HAP-1 (cell line): ENCODE measurements around the gene UCP2.
"Not testable (repeated sequence)": the region's sequence is repeated elsewhere in the genome, so short reads cannot be mapped to it uniquely, and the experiment has no call there.

ENCODE experiments used
- DNase-seq, 2 experiments: peaks; one replicate each; pipeline ENCODE4 v3.0.0-alpha.2; 2016 to 2020; ENCODE audit warnings: low spot score in 2 of 2
- H3K27me3 ChIP-seq: fragments of 250-450 bp; sonication (Bioruptor Pico); 2 replicates; pipeline ENCODE4 v1.5.1; 2020; ENCODE audit warnings: low read depth, mild to moderate bottlenecking, moderate library complexity
- H3K36me3 ChIP-seq: fragments of 250-450 bp; sonication (Bioruptor Pico); replicated peaks from 2 replicates; pipeline ENCODE4 v1.5.1; 2020; ENCODE audit warnings: mild to moderate bottlenecking
- H3K4me1 ChIP-seq: fragments of 250-450 bp; sonication (Bioruptor Pico); 2 replicates; pipeline ENCODE4 v1.5.1; 2020; ENCODE audit warnings: mild to moderate bottlenecking
- H3K4me3 ChIP-seq: fragments of 250-450 bp; sonication (Bioruptor Pico); 2 replicates; pipeline ENCODE4 v1.5.1; 2020; ENCODE audit warnings: mild to moderate bottlenecking, moderate library complexity
- H3K9me3 ChIP-seq: fragments of 250-450 bp; sonication (Bioruptor Pico); 2 replicates; pipeline ENCODE4 v1.5.1; 2020; ENCODE audit warnings: mild to moderate bottlenecking, moderate library complexity
- in situ Hi-C: fragments of 300-500 bp; cut with MboI; formaldehyde crosslinking; loops from 3 replicates; pipeline ENCODE4 v1.14.3; 2020; ENCODE audit warnings: low sequenced_read_pairs, inconsistent platforms, mixed read lengths

UCP2 gene

DNA sequence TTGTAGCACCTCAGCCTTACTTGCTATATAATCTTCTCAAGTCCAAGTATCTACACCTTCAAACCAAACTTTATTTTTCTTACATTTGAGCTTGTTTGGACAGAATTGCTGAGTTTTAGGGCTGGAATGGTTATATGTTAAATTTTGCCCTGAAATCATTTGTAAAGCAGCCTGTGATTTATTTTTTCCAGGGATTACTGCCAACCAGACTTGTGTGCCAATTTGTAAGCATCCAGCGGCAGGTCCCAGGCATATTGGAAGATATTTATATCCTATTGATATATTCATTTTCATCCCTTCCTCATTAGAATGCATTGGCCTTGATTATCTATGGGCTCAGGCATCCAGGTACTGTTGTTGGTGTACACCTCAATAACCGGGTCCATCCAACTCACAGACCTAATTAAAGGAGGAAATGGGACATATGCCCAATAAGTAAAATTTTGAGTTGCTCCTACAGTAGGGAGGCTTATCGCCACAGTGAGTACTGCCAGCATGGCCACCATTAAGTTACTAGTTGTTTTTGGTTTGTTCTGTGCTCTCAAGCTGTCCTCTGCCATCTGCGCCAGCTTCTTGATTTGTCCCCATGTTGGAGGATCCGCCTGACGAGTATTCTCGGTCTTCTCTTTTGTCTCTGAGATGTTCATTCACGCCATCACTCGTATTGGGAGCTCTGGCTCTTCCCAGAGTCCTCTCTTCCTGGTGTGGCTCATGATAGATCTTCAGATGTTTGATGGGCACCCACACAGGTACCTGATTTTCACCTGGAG lies 41.7 kb downstream of the UCP2 start:
- no peaks in the 10 kb centered on the region for H3K4me1 ChIP-seq
- H3K36me3 ChIP-seq: no peaks in the 10 kb centered on the region; the same call in 1 of the 2 replicates
- H3K27me3 ChIP-seq: no peaks in the 10 kb centered on the region
- H3K4me3 ChIP-seq: no peak overlapping the region
- in situ Hi-C loops: no loop called here
- no peak for DNase-seq
- H3K9me3 ChIP-seq: 0 out of 2 replicates have a peak, but pooled peaks cover 3% of the 10 kb centered on the region

- in situ Hi-C loops: no loop called here
- Histone ChIP-seq H3K27me3 (no peaks in the 10 kb centered on the region), H3K4me3 (no peak overlapping the region), H3K4me1 (no peaks in the 10 kb centered on the region), H3K9me3 (0 out of 2 replicates have a peak, but pooled peaks cover 3% of the 10 kb centered on the region), H3K36me3 (no peaks in the 10 kb centered on the region; the same call in 1 of the 2 replicates)
- DNase-seq: no peak
Measured at GRCh38 chr11:73939096-73939495, 43.5 kb downstream of the UCP2 start.

DNA sequence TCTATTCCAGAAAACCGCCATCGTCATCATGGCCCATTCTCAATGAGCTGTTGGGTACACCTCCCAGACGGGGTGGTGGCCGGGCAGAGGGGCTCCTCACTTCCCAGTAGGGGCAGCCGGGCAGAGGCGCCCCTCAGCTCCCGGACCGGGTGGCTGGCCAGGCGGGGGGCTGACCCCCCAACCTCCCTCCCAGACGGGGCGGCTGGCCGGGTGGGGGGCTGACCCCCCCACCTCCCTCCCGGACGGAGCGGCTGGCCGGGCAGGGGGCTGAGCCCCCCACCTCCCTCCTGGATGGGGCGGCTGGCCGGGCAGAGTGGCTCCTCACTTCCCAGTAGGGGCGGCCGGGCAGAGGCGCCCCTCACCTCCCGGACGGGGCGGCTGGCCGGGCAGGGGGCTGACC lies 46.6 kb downstream of the UCP2 start:
- H3K36me3 ChIP-seq, H3K27me3 ChIP-seq, H3K4me1 ChIP-seq, H3K4me3 ChIP-seq, H3K9me3 ChIP-seq, DNase-seq, in situ Hi-C loops: not testable (repeated sequence)

DNA sequence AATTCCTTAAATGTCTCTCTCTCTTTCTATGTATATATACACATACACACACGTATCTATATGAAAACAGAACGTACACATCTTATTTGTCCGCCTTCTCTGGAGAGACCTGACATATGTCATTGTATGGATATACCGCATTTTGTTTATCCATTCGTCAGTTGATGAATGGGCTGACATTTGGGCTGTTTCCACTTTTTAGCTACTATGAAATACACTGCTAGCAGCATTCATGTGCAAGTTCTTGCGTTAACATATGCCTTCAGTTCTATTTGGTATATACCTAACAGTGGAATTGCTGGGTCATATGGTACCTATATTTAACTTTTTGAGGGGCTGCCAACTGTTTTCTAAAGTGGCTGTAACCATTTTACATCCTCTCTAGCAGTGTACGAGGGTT lies 49.9 kb downstream of the UCP2 start:
- Histone ChIP-seq H3K36me3 (peaks cover 14% of the 10 kb centered on the region), H3K9me3 (0 out of 2 replicates have a peak, but pooled peaks cover under 1% of the 10 kb centered on the region), H3K4me3 (no peak overlapping the region), H3K4me1 (no peaks in the 10 kb centered on the region), H3K27me3 (no peaks in the 10 kb centered on the region)
- in situ Hi-C loops: no loop called here
- DNase-seq: no peak

DNA sequence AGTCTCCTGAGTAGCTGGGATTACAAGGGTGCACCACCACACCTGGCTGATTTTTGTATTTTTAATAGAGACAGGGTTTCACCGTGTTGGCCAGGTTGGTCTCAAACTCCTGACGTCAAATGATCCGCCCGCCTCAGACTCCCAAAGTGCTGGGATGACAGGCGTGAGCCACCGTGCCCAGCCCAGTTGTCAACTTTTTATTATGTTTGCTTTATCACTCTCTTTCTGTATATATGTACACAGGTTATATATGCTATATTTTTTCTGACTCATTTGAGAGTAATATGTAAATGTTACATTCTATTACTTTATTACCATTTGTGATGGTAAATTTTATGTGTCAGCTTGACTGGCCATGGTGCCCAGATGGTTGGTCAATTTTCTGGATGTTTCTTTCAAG lies 50.7 kb downstream of the UCP2 start:
- no peaks in the 10 kb centered on the region for H3K4me1 ChIP-seq
- no peak for DNase-seq
- no peaks in the 10 kb centered on the region for H3K27me3 ChIP-seq
- H3K36me3 ChIP-seq: peaks cover 21% of the 10 kb centered on the region
- H3K4me3 ChIP-seq: no peak overlapping the region
- no peaks in the 10 kb centered on the region for H3K9me3 ChIP-seq
- in situ Hi-C loops: no loop called here

DNA sequence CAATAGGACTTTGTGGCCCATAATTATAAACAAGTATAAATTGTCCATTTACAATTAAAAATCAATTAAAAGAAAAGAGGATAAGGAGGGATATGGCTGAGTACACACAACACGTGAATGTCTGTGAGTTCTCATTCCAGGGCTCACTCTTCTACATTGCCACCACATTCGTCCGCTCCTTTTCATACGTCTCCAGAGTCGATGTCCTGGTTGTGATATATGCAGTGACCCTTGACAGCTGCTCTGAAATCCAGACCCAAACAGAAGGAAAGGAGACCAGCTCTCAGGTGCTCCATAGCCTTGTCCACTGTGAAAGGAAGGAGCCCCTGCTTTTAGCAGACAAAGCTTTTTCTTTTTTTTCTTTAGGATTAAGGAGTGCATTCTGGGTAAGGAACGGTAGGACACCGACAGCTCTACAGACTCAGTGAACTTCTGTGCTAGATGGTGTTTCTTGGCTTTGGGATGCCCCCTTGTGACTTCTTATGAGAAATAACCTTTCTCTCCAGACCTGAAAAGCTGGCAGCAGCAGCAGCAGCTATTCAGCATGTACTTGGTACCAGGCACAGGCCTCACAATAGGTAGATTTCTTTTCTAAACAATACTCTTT lies 51.5 kb downstream of the UCP2 start:
- Histone ChIP-seq H3K4me3 (no peak overlapping the region), H3K36me3 (peaks cover 25% of the 10 kb centered on the region), H3K4me1 (no peaks in the 10 kb centered on the region), H3K27me3 (no peaks in the 10 kb centered on the region), H3K9me3 (no peaks in the 10 kb centered on the region)
- peak; percentile 70 to 86 for DNase-seq
- in situ Hi-C loops: no loop called here

DNA sequence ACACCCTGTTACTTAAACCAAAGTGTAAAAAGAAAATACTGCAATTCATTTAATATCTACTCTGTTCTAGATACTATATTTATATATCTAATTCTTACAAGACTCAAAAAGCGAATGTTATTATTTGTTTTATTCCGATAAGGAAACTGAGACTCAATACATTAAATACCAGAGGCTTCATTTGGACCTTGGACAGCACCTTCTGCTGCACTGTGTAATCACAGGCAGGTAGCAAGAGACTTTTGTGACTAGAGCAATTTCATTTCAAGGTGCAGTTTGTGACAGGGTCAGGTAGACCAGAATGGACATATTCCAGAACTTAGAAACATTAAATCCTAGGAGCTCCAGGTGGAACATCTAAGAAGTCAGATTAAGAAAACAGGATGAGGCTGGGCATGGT lies 53.3 kb downstream of the UCP2 start:
- in situ Hi-C loops: no loop called here
- Histone ChIP-seq H3K27me3 (no peaks in the 10 kb centered on the region), H3K36me3 (peaks cover 28% of the 10 kb centered on the region), H3K9me3 (no peaks in the 10 kb centered on the region), H3K4me3 (no peak overlapping the region), H3K4me1 (no peaks in the 10 kb centered on the region)
- DNase-seq: no peak
